ENCODE results near the gene MVP. TPM values are rescaled to one million over a fixed set of nuclear protein-coding genes. Genes with fewer than 3 reads are reported as not detected.
A peak's percentile ranks its signal among the peaks of the same experiment; 100 is the strongest.

The MVP gene
- total RNA-seq, 2 donors from 2014 or later = 3.0 to 8.0 TPM

GRCh38 chr16:29820730-29821642 lies 724 bp downstream of the MVP start:
- H3K36me3 Mint-ChIP-seq (ENCODE audit: low read depth) = peaks cover 28% of the 10 kb centered on the region
- no peak for DNase-seq
- H3K27ac Mint-ChIP-seq = peak overlapping the region; percentile 55
- Histone ChIP-seq H3K9ac (ENCODE audit: extremely low read depth, low read length, poor library complexity, severe bottlenecking) (no peak overlapping the region), H3K27ac (ENCODE audit: low read depth, low read length) (no peak overlapping the region), H3K4me1 (ENCODE audit: control insufficient read depth, insufficient read depth, low read length) (peaks cover 6% of the 10 kb centered on the region), H3K9me3 (ENCODE audit: control insufficient read depth, low read length) (no peaks in the 10 kb centered on the region), H3K27me3 (ENCODE audit: control insufficient read depth, insufficient read depth, low read length, poor library complexity, severe bottlenecking) (no peaks in the 10 kb centered on the region), H3K36me3 (ENCODE audit: control insufficient read depth, insufficient read depth, low read length) (peaks cover 30% of the 10 kb centered on the region), H3K4me3 (ENCODE audit: low read length) (no peak overlapping the region)
- WGBS, 2 experiments (ENCODE audit: insufficient coverage in 1 of 2, insufficient read length in 1 of 2) = 94 to 97% methylated on average over 8 to 11 of the region's 11 CpGs
- peaks cover 33% of the 10 kb centered on the region for H3K4me1 Mint-ChIP-seq
- no peaks in the 10 kb centered on the region for H3K9me3 Mint-ChIP-seq
- H3K27me3 Mint-ChIP-seq (ENCODE audit: insufficient read depth) = no peaks in the 10 kb centered on the region
- TF ChIP-seq CTCF (conservative IDR thresholded peaks at IDR 0.05) = no peak
- no peak overlapping the region for H3K4me3 Mint-ChIP-seq

GRCh38 chr16:29821643-29822115 lies 1.4 kb downstream of the MVP start:
- Histone ChIP-seq H3K27me3 (ENCODE audit: control insufficient read depth, insufficient read depth, low read length, poor library complexity, severe bottlenecking) (no peaks in the 10 kb centered on the region), H3K27ac (ENCODE audit: low read depth, low read length) (no peak overlapping the region), H3K36me3 (ENCODE audit: control insufficient read depth, insufficient read depth, low read length) (peaks cover 30% of the 10 kb centered on the region), H3K4me1 (ENCODE audit: control insufficient read depth, insufficient read depth, low read length) (peaks cover 6% of the 10 kb centered on the region), H3K9ac (ENCODE audit: extremely low read depth, low read length, poor library complexity, severe bottlenecking) (no peak overlapping the region), H3K4me3 (ENCODE audit: low read length) (no peak overlapping the region), H3K9me3 (ENCODE audit: control insufficient read depth, low read length) (no peaks in the 10 kb centered on the region)
- peaks cover 33% of the 10 kb centered on the region for H3K4me1 Mint-ChIP-seq
- peak overlapping the region; percentile 44 for H3K27ac Mint-ChIP-seq
- no peaks in the 10 kb centered on the region for H3K27me3 Mint-ChIP-seq (ENCODE audit: insufficient read depth)
- H3K36me3 Mint-ChIP-seq (ENCODE audit: low read depth) = peaks cover 28% of the 10 kb centered on the region
- TF ChIP-seq CTCF (conservative IDR thresholded peaks at IDR 0.05) = no peak
- no peak for DNase-seq
- H3K4me3 Mint-ChIP-seq = no peak overlapping the region
- 92 to 94% methylated on average over 5 to 7 of the region's 7 CpGs for whole genome bisulfite sequencing, 2 experiments (ENCODE audit: insufficient coverage in 1 of 2, insufficient read length in 1 of 2)
- H3K9me3 Mint-ChIP-seq = no peaks in the 10 kb centered on the region

GRCh38 chr16:29824589-29825144 lies 4.4 kb downstream of the MVP start:
- Histone ChIP-seq H3K4me1 (ENCODE audit: control insufficient read depth, insufficient read depth, low read length) (peaks cover 6% of the 10 kb centered on the region), H3K36me3 (ENCODE audit: control insufficient read depth, insufficient read depth, low read length) (peaks cover 13% of the 10 kb centered on the region), H3K9me3 (ENCODE audit: control insufficient read depth, low read length) (no peaks in the 10 kb centered on the region), H3K9ac (ENCODE audit: extremely low read depth, low read length, poor library complexity, severe bottlenecking) (no peak overlapping the region), H3K27me3 (ENCODE audit: control insufficient read depth, insufficient read depth, low read length, poor library complexity, severe bottlenecking) (no peaks in the 10 kb centered on the region), H3K27ac (ENCODE audit: low read depth, low read length) (no peak overlapping the region), H3K4me3 (ENCODE audit: low read length) (no peak overlapping the region)
- H3K4me1 Mint-ChIP-seq = peaks cover 21% of the 10 kb centered on the region
- H3K4me3 Mint-ChIP-seq = no peak overlapping the region
- peak overlapping the region; percentile 82 for H3K27ac Mint-ChIP-seq
- TF ChIP-seq CTCF (conservative IDR thresholded peaks at IDR 0.05) = no peak
- no peak for DNase-seq
- H3K9me3 Mint-ChIP-seq = no peaks in the 10 kb centered on the region
- 94 to 95% methylated on average over 7 of the region's 7 CpGs for WGBS, 2 experiments (ENCODE audit: insufficient coverage in 1 of 2, insufficient read length in 1 of 2)
- H3K36me3 Mint-ChIP-seq (ENCODE audit: low read depth) = peaks cover 9% of the 10 kb centered on the region
- no peaks in the 10 kb centered on the region for H3K27me3 Mint-ChIP-seq (ENCODE audit: insufficient read depth)

All from endodermal cell (in vitro differentiated cells).